GM19238 (cell line): ENCODE measurements around the gene TSC2.

Source experiments
- DNase-seq: peaks from one replicate; pipeline ENCODE4 v3.0.0; 2011; ENCODE audit warnings: low spot score; ENCODE audit not compliant: insufficient read length

The TSC2 gene

DNA sequence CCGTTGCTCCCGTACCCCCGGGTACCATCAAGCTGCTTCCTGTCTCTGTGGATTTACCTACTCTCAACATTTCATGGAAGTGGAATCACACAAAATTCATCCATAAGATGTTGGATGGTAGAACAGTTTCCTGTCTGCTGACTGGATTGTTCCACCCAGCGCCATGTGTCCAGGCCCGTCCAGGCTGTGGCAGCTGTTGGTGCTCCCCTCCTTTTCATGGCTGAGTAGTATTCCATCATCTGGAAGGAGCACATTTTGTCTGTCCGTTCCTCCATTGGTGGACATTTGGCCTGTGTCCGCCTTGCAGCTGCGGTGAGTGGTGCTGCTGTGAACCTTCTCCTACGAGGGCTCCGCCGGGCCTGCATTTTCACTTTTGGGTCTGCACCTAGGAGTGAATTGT, 18.4 kb downstream of the TSC2 start:
- no peak for DNase-seq

DNA sequence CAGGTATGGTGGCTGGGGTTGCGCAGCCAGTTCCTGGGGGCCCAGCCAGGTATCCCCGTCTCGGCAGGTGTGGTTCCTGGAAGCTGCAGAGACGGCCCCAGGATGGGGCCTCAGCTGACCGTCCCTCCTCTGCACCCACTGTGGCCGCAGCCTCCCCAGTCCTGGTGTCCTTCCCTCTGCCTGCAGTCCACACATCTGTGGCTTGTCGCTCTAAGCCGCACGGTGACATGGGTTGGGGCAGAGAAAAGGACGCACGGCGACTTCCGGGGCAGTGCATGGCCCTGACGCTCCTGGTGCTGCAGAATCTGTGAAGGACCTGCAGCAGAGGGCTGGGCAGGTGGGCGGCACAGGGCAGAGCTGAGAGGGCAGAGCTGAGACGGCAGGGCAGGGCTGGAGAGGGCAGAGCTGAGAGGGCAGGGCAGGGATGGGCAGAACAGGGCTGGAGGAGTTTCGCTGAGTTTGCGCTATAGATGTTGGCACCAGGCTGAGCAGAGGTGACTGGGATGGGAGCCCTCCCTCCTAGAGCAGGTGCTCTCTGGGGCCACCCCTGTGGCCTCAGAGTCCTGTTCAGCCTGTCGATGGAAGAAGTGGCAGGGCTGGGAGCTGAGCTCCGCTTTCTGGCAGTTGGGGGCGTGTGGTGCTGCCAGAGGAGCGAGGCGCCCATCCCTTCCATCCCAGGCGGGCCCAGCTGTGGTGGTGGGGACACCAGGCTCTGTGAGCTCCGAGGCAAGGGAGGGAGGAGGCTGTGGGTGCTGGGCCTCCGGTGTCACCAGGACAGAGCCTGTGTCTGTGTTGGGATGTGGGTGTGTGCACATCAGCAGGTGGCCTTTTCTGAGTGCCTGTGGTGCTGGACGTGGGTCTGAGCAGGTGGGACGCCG, 23.0 kb downstream of the TSC2 start:
- no peak for DNase-seq

GRCh38 chr16:2071454-2072202, 23.8 kb downstream of the TSC2 start:
- DNase-seq, result no peak

GRCh38 chr16:2072926-2073325, 25.1 kb downstream of the TSC2 start:
- DNase-seq, result no peak

DNA sequence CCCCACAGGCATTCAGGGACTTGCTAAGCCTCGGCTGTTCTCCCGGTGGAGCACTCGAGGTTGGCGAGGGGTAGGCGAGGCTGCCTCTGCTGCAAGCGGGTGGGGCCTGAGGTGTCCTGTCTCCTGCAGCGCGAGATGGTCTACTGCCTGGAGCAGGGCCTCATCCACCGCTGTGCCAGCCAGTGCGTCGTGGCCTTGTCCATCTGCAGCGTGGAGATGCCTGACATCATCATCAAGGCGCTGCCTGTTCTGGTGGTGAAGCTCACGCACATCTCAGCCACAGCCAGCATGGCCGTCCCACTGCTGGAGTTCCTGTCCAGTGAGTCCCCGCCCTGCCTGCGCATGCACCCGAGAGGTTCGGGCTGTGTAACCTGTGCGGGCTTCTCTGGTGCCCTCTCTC, 26.3 kb downstream of the TSC2 start:
- no peak for DNase-seq

DNA sequence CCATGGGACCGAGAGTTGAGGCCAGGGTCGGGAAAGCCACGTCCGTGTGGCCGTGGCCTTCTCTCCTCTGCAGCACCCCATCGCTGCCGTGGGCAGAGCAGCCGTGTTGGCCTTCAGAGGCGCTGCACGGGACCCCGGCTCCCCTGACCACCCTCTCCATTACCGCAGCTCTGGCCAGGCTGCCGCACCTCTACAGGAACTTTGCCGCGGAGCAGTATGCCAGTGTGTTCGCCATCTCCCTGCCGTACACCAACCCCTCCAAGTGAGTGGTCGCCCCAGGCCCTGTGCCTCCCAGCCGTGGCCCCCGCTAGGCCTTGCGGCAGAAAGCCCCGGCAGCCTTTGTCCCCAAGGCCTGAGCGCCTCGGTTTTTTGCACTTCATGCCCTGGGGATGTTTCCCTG, 27.8 kb downstream of the TSC2 start:
- no peak for DNase-seq

GRCh38 chr16:2076072-2076865, 28.5 kb downstream of the TSC2 start:
- no peak for DNase-seq

- DNase-seq, result no peak
Observed at GRCh38 chr16:2077016-2077415, 29.2 kb downstream of the TSC2 start.

DNA sequence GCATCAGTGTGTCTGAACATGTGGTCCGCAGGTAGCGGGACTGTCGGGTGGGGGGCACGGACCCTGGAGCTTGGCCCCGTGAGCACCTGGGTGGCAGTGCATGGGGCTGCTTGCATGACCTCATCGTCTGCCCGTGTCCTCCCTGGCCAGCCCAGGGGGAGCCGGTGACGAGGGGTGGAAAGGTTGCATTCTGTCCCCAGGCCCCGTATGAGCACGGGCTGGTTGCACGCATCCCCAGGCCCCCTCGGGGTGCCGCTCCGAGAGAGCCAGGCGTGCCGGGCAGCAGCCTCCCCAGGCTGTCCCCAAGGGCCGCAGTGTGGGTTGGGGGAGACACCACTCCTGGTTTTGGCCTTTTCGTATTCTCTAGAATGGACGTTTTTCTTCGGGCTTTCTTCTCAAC, 29.9 kb downstream of the TSC2 start:
- DNase-seq, result no peak

- no peak for DNase-seq
Observed at GRCh38 chr16:2078096-2078495, 30.3 kb downstream of the TSC2 start.

DNA sequence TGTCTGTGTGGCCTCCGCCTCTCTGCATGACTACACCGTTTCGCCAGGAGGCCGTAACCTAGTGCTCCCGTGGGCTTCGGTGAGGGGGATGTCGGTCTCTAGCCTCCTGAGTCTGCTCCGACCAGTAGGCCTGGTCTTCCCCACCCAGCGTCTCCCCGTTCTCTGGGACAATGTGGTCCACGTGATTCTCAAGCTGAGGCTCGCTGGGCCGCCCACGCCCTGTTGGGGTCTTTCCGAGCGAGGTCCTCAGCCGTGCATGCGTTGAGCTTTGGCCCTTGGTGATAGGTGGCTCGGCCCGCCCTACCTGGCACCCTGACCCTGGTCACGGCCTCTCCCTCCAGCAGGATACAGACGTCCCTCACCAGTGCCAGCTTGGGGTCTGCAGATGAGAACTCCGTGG, 30.9 kb downstream of the TSC2 start:
- no peak for DNase-seq

- DNase-seq, result no peak
Observed at GRCh38 chr16:2079311-2079800, 31.6 kb downstream of the TSC2 start.

DNA sequence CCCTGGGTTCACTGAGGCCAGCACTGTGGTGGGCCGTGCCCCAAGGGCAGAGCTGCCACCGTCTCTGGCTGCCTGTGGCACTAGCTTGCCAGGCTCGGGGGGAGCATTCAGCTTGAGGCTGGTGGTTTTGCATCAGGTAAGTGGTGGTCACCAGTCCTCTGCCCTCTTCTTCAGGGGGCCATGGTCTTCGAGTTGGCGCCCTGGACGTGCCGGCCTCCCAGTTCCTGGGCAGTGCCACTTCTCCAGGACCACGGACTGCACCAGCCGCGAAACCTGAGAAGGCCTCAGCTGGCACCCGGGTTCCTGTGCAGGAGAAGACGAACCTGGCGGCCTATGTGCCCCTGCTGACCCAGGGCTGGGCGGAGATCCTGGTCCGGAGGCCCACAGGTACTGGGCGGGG, 32.2 kb downstream of the TSC2 start:
- DNase-seq, result no peak

DNA sequence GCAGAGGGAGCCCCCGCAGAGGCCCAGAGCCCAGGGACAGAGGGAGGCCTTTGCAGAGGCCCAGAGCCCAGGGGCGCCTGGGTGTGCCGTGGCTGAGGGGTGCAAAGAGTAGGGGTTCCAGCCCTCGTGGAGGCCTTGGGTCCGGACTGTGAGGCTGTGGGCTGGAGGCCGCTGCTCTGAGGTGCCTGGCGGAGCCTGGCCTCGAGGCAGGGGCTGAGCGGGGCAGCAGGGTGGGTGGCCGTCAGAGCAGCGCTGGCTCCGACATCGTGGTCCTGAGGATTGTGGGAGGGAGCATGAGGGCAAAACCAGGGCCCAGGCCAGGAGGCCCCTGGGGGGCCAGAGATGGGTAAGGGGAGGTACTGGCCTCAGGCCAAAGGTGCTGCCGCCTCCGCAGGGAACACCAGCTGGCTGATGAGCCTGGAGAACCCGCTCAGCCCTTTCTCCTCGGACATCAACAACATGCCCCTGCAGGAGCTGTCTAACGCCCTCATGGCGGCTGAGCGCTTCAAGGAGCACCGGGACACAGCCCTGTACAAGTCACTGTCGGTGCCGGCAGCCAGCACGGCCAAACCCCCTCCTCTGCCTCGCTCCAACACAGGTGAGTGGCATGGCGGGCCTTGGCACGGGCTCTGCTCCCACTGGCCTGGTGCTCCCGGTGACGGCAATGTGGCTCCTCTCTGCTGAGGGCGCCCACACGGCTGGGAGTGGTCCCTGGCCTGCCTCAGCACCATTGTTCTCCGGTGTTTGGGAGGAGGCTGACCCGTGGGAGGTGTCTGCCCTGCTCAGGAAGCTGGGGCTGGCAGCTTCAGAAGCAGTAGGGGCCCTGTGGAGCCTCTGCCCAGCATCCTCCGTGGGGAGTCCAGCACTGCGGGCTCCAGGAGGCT, 33.7 kb downstream of the TSC2 start:
- DNase-seq, result no peak

DNA sequence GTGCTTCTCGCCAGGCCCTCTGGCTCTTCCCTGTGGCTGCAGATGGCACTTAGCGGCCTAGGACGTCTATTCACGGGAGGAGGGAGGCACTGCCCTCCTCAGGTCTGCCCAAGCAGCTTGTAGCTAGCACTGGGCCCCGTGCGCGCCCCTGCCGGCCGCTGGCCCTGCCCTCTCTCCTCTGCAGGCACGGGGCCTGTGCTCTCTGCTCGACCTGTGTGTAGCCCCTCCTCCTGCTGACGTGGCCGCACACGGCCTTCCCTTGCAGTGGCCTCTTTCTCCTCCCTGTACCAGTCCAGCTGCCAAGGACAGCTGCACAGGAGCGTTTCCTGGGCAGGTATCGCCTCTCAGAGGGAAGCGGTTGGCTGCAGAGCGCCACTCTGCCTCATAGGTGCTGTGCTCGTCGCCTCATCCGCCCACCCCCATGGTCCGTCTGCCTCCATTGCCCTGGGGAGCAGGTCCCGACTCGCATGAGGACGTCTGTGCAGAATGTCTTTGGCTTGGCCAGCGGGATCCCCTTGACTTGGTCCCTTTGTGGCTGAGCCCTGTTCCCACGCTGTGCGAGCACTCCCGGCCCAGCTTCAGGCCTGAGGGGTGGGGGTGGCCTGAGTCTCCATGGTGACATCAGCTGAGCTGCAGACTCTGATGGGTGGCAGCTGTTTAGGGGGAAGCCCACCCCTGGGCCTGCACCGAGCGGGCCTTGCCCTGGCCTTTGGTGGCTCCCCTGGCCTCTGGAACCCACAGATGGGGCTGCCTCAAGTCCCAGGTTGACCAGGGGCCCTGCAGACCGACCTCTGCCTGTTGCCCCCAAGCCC, 34.6 kb downstream of the TSC2 start:
- no peak for DNase-seq

- no peak for DNase-seq
Observed at GRCh38 chr16:2082983-2083364, 35.2 kb downstream of the TSC2 start.

DNA sequence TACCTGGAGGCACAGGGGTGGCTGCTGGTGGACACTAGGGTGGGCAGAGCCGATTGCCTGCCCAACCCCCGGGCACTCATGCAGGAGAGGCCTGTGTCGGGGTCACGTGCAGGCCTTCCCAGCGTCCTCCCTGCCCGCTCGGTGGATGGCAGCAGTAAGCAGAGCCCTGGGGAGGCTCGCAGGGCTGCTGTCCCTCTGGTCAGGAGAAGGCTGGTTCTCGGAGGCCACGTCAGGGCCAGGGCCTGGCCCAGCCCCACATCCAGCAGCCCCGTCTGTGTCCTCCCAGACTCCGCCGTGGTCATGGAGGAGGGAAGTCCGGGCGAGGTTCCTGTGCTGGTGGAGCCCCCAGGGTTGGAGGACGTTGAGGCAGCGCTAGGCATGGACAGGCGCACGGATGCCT, 35.6 kb downstream of the TSC2 start:
- DNase-seq, result no peak

GRCh38 chr16:2083876-2084780, 36.3 kb downstream of the TSC2 start:
- DNase-seq, result no peak
